Measurements from ENCODE around the gene SLC25A34.

SLC25A34 gene

DNA sequence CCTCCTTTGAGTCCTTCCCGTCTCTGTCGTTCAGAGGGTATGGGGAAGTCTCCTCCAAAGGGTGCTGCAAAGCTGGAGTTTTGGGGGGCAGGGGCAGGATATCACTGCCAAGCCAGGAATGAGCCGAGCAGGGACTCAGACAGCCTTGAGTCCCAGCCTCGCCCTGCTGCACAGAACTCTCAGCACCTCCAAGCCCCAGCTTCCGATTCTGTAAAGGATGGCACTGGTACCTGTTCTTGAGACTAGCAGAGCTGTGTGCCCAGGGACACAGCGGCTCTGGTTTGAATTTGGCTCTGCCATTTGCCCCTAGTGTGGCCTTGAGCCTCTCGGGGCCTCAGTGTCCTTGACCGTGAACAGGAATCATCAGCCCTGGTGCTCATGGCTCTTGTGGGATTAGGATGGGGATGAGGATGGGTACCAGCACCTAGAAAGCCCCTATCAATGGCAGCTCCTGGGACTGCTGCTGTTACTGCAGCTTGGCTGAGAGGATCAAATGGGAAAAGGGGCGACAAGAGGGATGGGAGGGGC is 21.0 kb downstream of the SLC25A34 start:
- Histone ChIP-seq H3K27ac (no peak overlapping the region), H3K9me3 (no peaks in the 10 kb centered on the region), H3K4me1 (ENCODE audit: control insufficient read depth in 1 of 2, insufficient read depth in 1 of 2, low read depth in 1 of 2, low read length in 1 of 2) (peaks cover 0 to 8% of the 10 kb centered on the region in 2 experiments), H3K4me3 (ENCODE audit: low read depth in 1 of 2, low read length in 1 of 2) (no peak overlapping the region), H3K27me3 (peaks cover 76% of the 10 kb centered on the region), H3K36me3 (no peaks in the 10 kb centered on the region)
- TF ChIP-seq, protein P1, sequence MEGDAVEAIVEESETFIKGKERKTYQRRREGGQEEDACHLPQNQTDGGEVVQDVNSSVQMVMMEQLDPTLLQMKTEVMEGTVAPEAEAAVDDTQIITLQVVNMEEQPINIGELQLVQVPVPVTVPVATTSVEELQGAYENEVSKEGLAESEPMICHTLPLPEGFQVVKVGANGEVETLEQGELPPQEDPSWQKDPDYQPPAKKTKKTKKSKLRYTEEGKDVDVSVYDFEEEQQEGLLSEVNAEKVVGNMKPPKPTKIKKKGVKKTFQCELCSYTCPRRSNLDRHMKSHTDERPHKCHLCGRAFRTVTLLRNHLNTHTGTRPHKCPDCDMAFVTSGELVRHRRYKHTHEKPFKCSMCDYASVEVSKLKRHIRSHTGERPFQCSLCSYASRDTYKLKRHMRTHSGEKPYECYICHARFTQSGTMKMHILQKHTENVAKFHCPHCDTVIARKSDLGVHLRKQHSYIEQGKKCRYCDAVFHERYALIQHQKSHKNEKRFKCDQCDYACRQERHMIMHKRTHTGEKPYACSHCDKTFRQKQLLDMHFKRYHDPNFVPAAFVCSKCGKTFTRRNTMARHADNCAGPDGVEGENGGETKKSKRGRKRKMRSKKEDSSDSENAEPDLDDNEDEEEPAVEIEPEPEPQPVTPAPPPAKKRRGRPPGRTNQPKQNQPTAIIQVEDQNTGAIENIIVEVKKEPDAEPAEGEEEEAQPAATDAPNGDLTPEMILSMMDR (IDR thresholded peaks at IDR 0.05) = no peak

DNA sequence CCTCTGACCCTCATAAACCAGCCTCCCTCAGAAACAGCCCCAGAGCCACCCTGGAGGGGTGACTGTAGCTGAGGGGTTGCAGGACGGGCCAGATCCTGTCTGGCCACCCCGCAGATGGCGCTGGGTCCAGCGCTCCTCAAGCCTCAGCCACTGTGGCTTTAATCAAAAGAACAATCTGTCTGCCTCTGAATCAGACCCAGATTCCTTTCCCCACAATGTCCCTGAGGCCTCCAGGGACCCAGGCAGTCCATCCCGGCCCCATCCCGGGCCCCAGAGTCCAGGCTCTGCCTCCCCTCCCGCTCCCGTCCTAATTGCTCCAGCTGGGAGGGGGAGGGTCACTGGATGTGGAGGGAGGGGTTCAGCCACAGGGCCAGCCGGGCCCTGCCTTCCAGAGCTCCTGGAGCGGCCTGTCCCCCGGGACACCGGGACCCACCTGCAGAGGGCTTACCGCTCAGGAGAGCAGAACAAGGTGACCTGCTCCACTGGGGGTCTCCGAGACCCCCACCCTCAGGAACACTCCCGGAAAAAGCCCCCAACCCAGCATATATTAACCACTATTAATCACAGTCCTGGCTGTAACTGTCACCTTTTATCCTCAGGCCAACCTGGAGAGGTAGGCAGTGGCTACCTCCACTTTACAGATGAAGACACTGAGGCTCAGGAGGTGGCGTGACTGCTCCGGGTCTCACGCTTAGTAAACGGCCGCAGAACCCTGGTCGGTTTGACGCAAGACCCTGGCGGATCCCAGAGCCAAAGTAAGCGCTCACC is 21.7 kb downstream of the SLC25A34 start:
- Histone ChIP-seq H3K4me3 (ENCODE audit: low read depth in 1 of 2, low read length in 1 of 2) (no peak overlapping the region), H3K4me1 (ENCODE audit: control insufficient read depth in 1 of 2, insufficient read depth in 1 of 2, low read depth in 1 of 2, low read length in 1 of 2) (peaks cover 0 to 8% of the 10 kb centered on the region in 2 experiments), H3K9me3 (no peaks in the 10 kb centered on the region), H3K36me3 (no peaks in the 10 kb centered on the region), H3K27me3 (peaks cover 83% of the 10 kb centered on the region), H3K27ac (no peak overlapping the region)
- TF ChIP-seq, protein P1 (IDR thresholded peaks at IDR 0.05) = no peak

DNA sequence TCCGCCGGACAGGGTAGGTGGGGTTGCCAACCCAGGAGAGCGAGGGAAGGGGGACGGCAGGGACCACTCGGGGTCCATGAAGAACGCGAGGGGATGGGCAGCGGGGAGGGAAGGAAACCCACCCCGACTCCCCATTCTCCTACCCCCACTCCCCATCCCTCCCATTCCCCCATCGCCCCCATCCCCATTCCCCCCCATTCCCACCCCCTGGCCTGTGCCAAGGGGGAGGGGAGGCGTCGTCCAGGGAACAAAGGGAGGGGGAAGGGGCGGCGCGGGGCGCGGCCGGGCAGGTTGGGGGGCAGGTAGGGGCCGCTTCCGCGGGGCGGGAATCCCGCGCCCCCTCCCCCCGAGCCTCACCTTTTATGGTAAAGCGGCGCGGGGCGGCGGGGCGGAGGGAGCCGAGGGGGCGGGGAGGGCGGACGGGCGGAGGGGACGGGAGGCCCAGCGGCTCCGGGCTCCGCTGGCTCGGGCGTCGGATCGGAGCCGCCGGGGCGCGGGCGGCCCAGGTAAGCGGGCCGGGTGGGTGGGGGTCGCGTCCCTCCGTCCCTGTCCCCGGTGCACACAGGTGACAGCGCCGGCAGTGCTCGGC is 22.4 kb downstream of the SLC25A34 start, which contains the start of gene FBLIM1:
Gene FBLIM1 (plus strand): TSS at position 453 of the 589 bp plus-strand sequence. CDS start 6,189 bp downstream, outside the sequence.
- Histone ChIP-seq H3K4me3 (ENCODE audit: low read depth in 1 of 2, low read length in 1 of 2) (no peak within 1 kb of the TSS), H3K4me1 (ENCODE audit: control insufficient read depth in 1 of 2, insufficient read depth in 1 of 2, low read depth in 1 of 2, low read length in 1 of 2) (peaks cover 0 to 8% of the 10 kb centered on the region in 2 experiments), H3K9me3 (no peaks in the 10 kb centered on the region), H3K27ac (no peak within 1 kb of the TSS), H3K36me3 (no peaks in the 10 kb centered on the region), H3K27me3 (peaks cover 85% of the 10 kb centered on the region)
- TF ChIP-seq, protein P1 (IDR thresholded peaks at IDR 0.05) = no peak

DNA sequence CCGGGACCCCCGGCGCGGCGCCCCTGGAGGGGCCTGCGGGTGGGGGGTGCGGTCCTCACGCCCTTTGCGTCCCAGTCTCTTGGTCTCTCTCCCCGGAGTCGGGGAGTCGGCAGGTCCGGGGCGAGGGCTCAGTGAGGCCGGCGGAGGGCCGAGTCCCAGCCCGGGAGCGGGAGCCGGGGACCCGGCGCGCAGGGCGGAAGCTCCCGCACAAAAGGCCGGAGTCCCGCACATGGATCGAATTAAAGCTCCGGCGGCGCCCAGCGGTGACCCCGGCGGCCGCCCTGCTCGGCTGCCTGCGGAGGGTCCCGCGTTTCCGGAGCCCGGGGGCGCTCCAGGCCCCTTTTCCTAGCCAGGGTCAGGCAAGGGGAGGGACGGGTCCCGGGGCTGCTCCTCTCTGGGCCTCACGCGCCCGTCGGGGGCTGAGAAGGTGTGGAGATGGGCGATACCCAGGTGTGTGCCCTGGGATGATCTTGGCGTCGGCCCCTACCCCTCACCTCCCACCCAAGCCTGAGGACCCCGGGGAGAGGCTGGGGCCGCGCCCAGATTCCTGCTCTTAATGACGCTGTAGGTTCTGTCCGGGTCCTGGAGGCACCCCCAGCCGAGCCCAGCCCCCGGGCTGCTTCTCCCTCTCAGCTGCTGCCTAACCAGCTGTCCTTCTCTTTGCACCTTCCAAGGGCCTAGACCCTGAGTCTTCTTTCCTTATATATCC is 23.0 kb downstream of the SLC25A34 start:
- TF ChIP-seq, protein P1 (IDR thresholded peaks at IDR 0.05) = no peak
- Histone ChIP-seq H3K36me3 (no peaks in the 10 kb centered on the region), H3K4me1 (ENCODE audit: control insufficient read depth in 1 of 2, insufficient read depth in 1 of 2, low read depth in 1 of 2, low read length in 1 of 2) (peaks cover 0 to 8% of the 10 kb centered on the region in 2 experiments), H3K27me3 (peaks cover 88% of the 10 kb centered on the region), H3K9me3 (no peaks in the 10 kb centered on the region), H3K4me3 (ENCODE audit: low read depth in 1 of 2, low read length in 1 of 2) (no peak overlapping the region), H3K27ac (no peak overlapping the region)

DNA sequence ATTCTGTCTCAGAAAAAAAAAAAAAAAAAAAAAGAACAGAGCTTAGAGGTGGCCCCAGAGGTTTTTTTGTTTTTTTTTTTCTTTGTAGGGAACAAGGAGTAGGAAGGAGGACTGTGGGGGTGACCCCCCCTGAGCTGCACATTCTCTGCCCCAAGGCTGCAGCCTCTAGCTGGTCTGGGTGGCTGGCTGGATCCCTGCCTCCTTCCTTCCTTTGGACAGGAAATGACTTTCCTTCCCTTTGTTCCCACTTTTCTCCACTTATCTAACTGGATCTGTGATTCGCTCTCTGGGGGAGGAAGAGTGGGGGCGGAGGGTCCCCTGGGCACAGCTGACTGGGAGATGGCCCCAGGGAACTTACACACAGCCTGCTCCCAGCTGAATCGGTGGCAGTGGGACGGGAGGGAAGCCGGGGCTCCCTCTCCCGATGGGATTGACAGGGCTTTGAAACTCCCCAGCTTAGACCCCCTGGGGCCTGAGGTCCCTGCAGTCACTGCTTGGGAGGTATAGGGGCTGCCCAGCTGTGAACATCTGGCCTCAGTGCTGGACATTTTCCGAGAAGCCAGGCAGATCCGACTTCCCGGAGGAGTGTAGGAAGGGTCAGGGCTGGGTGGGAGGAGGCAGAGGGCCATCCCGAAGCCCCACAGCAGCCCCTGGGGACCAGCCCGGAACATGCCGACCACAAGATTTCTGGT is 24.6 kb downstream of the SLC25A34 start:
- TF ChIP-seq, protein P1 (IDR thresholded peaks at IDR 0.05) = no peak
- no peak overlapping the region for H3K27ac ChIP-seq
- H3K4me1 ChIP-seq (ENCODE audit: control insufficient read depth in 1 of 2, insufficient read depth in 1 of 2, low read depth in 1 of 2, low read length in 1 of 2) = peaks cover 0 to 8% of the 10 kb centered on the region in 2 experiments
- no peaks in the 10 kb centered on the region for H3K36me3 ChIP-seq
- no peak overlapping the region for H3K4me3 ChIP-seq (ENCODE audit: low read depth in 1 of 2, low read length in 1 of 2)
- H3K9me3 ChIP-seq = no peaks in the 10 kb centered on the region
- peaks cover 87% of the 10 kb centered on the region for H3K27me3 ChIP-seq

Data from neutrophil (primary cell).